Loucy (cell line): ENCODE measurements around the gene HPCAL4.

ENCODE experiments used
- H2AFZ ChIP-seq: fragments of 200-600 bp; sonication (generic); 2 replicates; pipeline ENCODE4 v1.6.0; 2016; ENCODE audit warnings: antibody characterized with exemption, mild to moderate bottlenecking, low read length, moderate library complexity
- H3F3A ChIP-seq: fragments of 200-600 bp; 2 replicates; pipeline ENCODE4 v1.6.0; 2016; ENCODE audit warnings: antibody characterized with exemption, low read depth, mild to moderate bottlenecking
- H3K27me3 ChIP-seq: fragments of 200-600 bp; sonication (generic); 2 replicates; pipeline ENCODE4 v1.6.1; 2014; ENCODE audit warnings: low read length, mild to moderate bottlenecking; ENCODE audit not compliant: insufficient read depth, poor library complexity, severe bottlenecking
- H3K36me3 ChIP-seq: fragments of 200-600 bp; sonication (generic); 2 replicates; pipeline ENCODE4 v1.6.1; 2016; ENCODE audit warnings: low read length; ENCODE audit not compliant: insufficient read depth
- H3K4me1 ChIP-seq: fragments of 200-600 bp; sonication (generic); 2 replicates; pipeline ENCODE4 v1.5.1; 2014; ENCODE audit warnings: low read length, mild to moderate bottlenecking; ENCODE audit not compliant: insufficient read depth, poor library complexity, severe bottlenecking
- H3K4me2 ChIP-seq: fragments of 200-600 bp; sonication (generic); 2 replicates; pipeline ENCODE4 v1.6.0; 2014; ENCODE audit warnings: antibody characterized with exemption, low read length, low read depth, mild to moderate bottlenecking; ENCODE audit not compliant: poor library complexity, severe bottlenecking
- H3K4me3 ChIP-seq: fragments of 200-600 bp; sonication (generic); 2 replicates; pipeline ENCODE4 v1.5.1; 2014; ENCODE audit warnings: low read length, mild to moderate bottlenecking, mixed read lengths; ENCODE audit not compliant: poor library complexity, severe bottlenecking
- H3K79me2 ChIP-seq: fragments of 200-600 bp; sonication (generic); 2 replicates; pipeline ENCODE4 v1.6.1; 2014; ENCODE audit warnings: low read length; ENCODE audit not compliant: insufficient read depth
- H3K9ac ChIP-seq: fragments of 200-600 bp; sonication (generic); 2 replicates; pipeline ENCODE4 v1.6.0; 2014; ENCODE audit warnings: mild to moderate bottlenecking, low read depth, low read length, moderate library complexity; ENCODE audit not compliant: poor library complexity, severe bottlenecking
- H3K9me2 ChIP-seq: fragments of 200-600 bp; sonication (generic); replicated peaks from 2 replicates; pipeline ENCODE4 v1.6.1; 2016; ENCODE audit warnings: low read depth, low read length, mixed read lengths
- H3K9me3 ChIP-seq: fragments of 200-600 bp; sonication (generic); 2 replicates; pipeline ENCODE4 v1.6.1; 2014; ENCODE audit warnings: mild to moderate bottlenecking, antibody characterized with exemption, low read length, low read depth; ENCODE audit not compliant: insufficient read depth
- H4K20me1 ChIP-seq: fragments of 200-600 bp; sonication (generic); 2 replicates; pipeline ENCODE4 v1.6.0; 2014; ENCODE audit warnings: antibody characterized with exemption, low read length, mild to moderate bottlenecking; ENCODE audit not compliant: insufficient read depth, poor library complexity, severe bottlenecking
- EZH2phosphoT487 ChIP-seq: fragments of 200-600 bp; IDR thresholded peaks from 2 replicates; pipeline ENCODE4 v1.6.1; 2018; ENCODE audit warnings: antibody characterized with exemption, mild to moderate bottlenecking, moderate library complexity, borderline replicate concordance
- TF ChIP-seq, protein P1 (sequence below): fragments of 200-600 bp; sonication (generic); conservative IDR thresholded peaks from 2 replicates; pipeline ENCODE4 v1.5.1; 2014; ENCODE audit warnings: mild to moderate bottlenecking, antibody characterized with exemption, low read length

Gene HPCAL4

GRCh38 chr1:39689214-39689613 lies 2.0 kb downstream of the HPCAL4 start:
- no peak overlapping the region for H3K4me3 ChIP-seq
- H3K27me3 ChIP-seq = no peaks in the 10 kb centered on the region
- no peaks in the 10 kb centered on the region for H3K4me1 ChIP-seq
- H3K9me2 ChIP-seq = no peaks in the 10 kb centered on the region
- H4K20me1 ChIP-seq = no peaks in the 10 kb centered on the region
- no peaks in the 10 kb centered on the region for H3F3A ChIP-seq
- TF ChIP-seq EZH2phosphoT487 = no peak
- TF ChIP-seq, protein P1, sequence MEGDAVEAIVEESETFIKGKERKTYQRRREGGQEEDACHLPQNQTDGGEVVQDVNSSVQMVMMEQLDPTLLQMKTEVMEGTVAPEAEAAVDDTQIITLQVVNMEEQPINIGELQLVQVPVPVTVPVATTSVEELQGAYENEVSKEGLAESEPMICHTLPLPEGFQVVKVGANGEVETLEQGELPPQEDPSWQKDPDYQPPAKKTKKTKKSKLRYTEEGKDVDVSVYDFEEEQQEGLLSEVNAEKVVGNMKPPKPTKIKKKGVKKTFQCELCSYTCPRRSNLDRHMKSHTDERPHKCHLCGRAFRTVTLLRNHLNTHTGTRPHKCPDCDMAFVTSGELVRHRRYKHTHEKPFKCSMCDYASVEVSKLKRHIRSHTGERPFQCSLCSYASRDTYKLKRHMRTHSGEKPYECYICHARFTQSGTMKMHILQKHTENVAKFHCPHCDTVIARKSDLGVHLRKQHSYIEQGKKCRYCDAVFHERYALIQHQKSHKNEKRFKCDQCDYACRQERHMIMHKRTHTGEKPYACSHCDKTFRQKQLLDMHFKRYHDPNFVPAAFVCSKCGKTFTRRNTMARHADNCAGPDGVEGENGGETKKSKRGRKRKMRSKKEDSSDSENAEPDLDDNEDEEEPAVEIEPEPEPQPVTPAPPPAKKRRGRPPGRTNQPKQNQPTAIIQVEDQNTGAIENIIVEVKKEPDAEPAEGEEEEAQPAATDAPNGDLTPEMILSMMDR = no peak
- no peaks in the 10 kb centered on the region for H3K9me3 ChIP-seq
- no peak overlapping the region for H3K4me2 ChIP-seq
- H3K36me3 ChIP-seq = no peaks in the 10 kb centered on the region
- no peak overlapping the region for H2AFZ ChIP-seq
- H3K79me2 ChIP-seq = no peaks in the 10 kb centered on the region
- H3K9ac ChIP-seq = no peak overlapping the region

DNA sequence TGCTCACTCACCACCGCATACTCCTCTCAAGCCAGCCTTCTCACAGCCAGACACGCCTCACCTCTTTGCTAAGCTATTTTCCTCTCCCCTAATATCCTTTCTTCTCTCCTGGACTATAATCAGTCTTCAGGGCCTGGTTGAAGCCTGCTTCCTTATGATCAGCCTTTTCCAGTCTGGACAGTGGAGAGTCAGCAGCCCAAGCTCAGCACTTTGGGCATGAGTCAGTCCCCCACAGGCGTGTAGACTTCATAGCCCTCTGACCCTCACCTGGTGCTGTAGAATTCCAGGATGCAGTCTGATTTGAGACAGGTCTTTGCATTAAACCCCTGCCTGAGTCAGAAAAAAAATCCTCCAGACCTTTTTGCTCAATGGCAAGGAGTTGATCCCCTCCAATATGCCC lies 2.5 kb downstream of the HPCAL4 start:
- Histone ChIP-seq H3K9me2 (no peaks in the 10 kb centered on the region), H2AFZ (no peak overlapping the region), H3K4me3 (no peak overlapping the region), H3F3A (no peaks in the 10 kb centered on the region), H3K4me1 (no peaks in the 10 kb centered on the region), H3K79me2 (no peaks in the 10 kb centered on the region), H4K20me1 (no peaks in the 10 kb centered on the region), H3K9me3 (no peaks in the 10 kb centered on the region), H3K36me3 (no peaks in the 10 kb centered on the region), H3K9ac (no peak overlapping the region), H3K4me2 (no peak overlapping the region), H3K27me3 (no peaks in the 10 kb centered on the region)
- TF ChIP-seq, protein P1 = no peak

DNA sequence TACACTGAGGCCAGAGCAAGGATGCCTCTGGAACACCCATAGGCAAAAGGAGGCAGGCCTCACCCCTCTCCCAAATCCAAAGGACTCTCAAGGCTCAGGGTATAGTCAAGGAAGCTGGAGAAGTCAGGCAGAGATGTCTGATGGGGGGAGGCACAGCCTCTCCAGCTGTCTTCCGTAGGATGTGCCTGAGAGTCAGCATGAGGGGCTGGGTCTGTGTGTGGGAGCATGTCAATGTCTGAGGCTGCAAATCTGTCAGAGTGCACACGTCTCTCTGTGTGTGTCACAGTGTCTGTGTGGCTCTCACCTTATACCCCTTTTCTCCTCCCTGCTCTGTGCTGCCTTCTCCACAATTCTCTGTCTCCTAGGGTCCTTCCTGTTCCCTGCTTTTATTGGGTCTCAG lies 4.0 kb downstream of the HPCAL4 start:
- Histone ChIP-seq H3F3A (no peaks in the 10 kb centered on the region), H3K4me1 (no peaks in the 10 kb centered on the region), H4K20me1 (no peaks in the 10 kb centered on the region), H3K27me3 (no peaks in the 10 kb centered on the region), H3K9ac (no peak overlapping the region), H3K4me2 (no peak overlapping the region), H3K36me3 (no peaks in the 10 kb centered on the region), H3K4me3 (no peak overlapping the region), H3K9me2 (no peaks in the 10 kb centered on the region), H2AFZ (no peak overlapping the region), H3K79me2 (no peaks in the 10 kb centered on the region), H3K9me3 (no peaks in the 10 kb centered on the region)
- TF ChIP-seq, protein P1 = no peak
- no peak for TF ChIP-seq EZH2phosphoT487
